Measurements from ENCODE around the gene COPS6. TPM values are rescaled to one million over a fixed set of nuclear protein-coding genes. Genes with fewer than 3 reads are reported as not detected.

The COPS6 gene
- polyA plus RNA-seq, 2 donors, result 86.7 to 119 TPM

DNA sequence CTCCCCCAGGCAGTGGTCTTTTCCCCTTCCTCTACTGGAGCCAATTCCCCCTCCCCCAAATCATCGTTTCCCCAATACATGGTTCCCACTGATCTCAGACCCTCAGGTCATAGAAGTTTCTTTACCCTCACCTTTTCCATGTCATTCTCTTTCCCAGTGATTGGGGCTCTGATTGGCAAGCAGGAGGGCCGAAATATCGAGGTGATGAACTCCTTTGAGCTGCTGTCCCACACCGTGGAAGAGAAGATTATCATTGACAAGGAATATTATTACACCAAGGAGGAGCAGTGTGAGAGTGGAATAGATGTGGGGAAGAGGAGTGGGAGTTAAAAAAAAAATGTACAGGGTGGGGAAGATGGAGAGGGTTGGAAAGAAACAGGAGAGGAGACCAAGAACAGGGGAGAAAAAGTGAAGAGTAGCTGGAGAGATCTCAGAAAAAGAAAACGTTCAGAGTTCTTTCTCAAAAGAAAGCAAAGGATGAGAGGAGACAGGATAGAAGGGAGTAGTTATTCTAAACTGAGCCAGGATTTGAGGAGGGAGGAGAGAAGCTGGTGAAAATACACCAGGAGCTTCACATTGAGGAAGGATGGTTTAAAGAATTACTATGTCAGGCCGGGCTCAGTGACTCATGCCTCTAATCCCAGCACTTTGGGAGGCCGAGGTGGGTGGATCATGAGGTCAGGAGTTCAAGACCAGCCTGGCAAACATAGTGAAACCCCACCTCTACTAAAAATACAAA is 858 bp downstream of the COPS6 start:
- Histone ChIP-seq H3K4me1 (ENCODE audit: control insufficient read depth in 2 of 2, insufficient read depth in 2 of 2, low read length in 1 of 2) (peaks cover 0 to 4% of the 10 kb centered on the region in 2 donors), H3K9me3 (ENCODE audit: control insufficient read depth in 2 of 2, insufficient read depth in 1 of 2, low read depth in 1 of 2, low read length in 1 of 2) (no peaks in the 10 kb centered on the region), H3K36me3 (ENCODE audit: control insufficient read depth in 2 of 2, insufficient read depth in 2 of 2, low read length in 1 of 2) (peaks cover 12 to 33% of the 10 kb centered on the region in 2 donors), H3K27me3 (ENCODE audit: control insufficient read depth in 1 of 2, insufficient read depth in 2 of 2, low read length in 2 of 2) (no peaks in the 10 kb centered on the region), H3K27ac (ENCODE audit: low read depth in 2 of 2, low read length in 1 of 2) (peak overlapping the region; percentile 68 to 90), H3K4me3 (ENCODE audit: low read depth in 1 of 2, low read length in 2 of 2) (peak overlapping the region; percentile 84 to 94)
- 20% methylated on average over 7 of the region's 7 CpGs for WGBS, 2 donors

- WGBS, 2 donors, result 85 to 89% methylated on average over 14 of the region's 14 CpGs
- Histone ChIP-seq H3K27ac (ENCODE audit: low read depth in 2 of 2, low read length in 1 of 2) (peak overlapping the region in 1 of 2 donors; percentile 86), H3K36me3 (ENCODE audit: control insufficient read depth in 2 of 2, insufficient read depth in 2 of 2, low read length in 1 of 2) (peaks cover 18 to 40% of the 10 kb centered on the region in 2 donors), H3K4me1 (ENCODE audit: control insufficient read depth in 2 of 2, insufficient read depth in 2 of 2, low read length in 1 of 2) (peaks cover 0 to 4% of the 10 kb centered on the region in 2 donors), H3K4me3 (ENCODE audit: low read depth in 1 of 2, low read length in 2 of 2) (no peak overlapping the region), H3K27me3 (ENCODE audit: control insufficient read depth in 1 of 2, insufficient read depth in 2 of 2, low read length in 2 of 2) (no peaks in the 10 kb centered on the region), H3K9me3 (ENCODE audit: control insufficient read depth in 2 of 2, insufficient read depth in 1 of 2, low read depth in 1 of 2, low read length in 1 of 2) (no peaks in the 10 kb centered on the region)
Measured at GRCh38 chr7:100090527-100091410, 2.0 kb downstream of the COPS6 start.

- Histone ChIP-seq H3K36me3 (ENCODE audit: control insufficient read depth in 2 of 2, insufficient read depth in 2 of 2, low read length in 1 of 2) (peaks cover 23 to 46% of the 10 kb centered on the region in 2 donors), H3K9me3 (ENCODE audit: control insufficient read depth in 2 of 2, insufficient read depth in 1 of 2, low read depth in 1 of 2, low read length in 1 of 2) (no peaks in the 10 kb centered on the region), H3K27ac (ENCODE audit: low read depth in 2 of 2, low read length in 1 of 2) (no peak overlapping the region), H3K4me1 (ENCODE audit: control insufficient read depth in 2 of 2, insufficient read depth in 2 of 2, low read length in 1 of 2) (peaks cover 0 to 4% of the 10 kb centered on the region in 2 donors), H3K4me3 (ENCODE audit: low read depth in 1 of 2, low read length in 2 of 2) (no peak overlapping the region), H3K27me3 (ENCODE audit: control insufficient read depth in 1 of 2, insufficient read depth in 2 of 2, low read length in 2 of 2) (no peaks in the 10 kb centered on the region)
- WGBS, 2 donors, result 62 to 64% methylated on average over 19 of the region's 19 CpGs
Measured at GRCh38 chr7:100091411-100092181, 2.8 kb downstream of the COPS6 start.

DNA sequence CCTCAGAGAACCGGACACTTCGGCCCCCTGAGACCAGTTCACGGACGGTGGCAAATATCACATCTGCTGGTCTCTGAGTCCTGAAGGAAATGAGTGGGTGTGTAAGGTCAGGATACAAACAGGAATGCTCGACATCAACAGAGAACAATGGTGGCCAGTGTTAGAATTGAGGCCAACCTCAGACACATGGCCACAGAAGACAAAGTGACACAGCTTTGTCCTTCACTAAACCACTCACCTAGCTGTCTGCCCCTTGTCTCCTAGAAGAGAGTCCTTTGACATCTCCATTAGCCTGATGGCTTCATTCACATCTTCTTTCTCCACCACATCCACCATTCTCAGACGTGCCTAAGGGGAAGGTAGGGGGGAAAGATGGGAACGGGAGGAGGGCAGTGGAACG is 4.3 kb downstream of the COPS6 start:
- no peak overlapping the region for H3K4me3 ChIP-seq (ENCODE audit: low read depth in 1 of 2, low read length in 2 of 2)
- WGBS, 2 donors, result 53 to 58% methylated on average over 8 of the region's 8 CpGs
- peaks cover 0 to 4% of the 10 kb centered on the region in 2 donors for H3K4me1 ChIP-seq (ENCODE audit: control insufficient read depth in 2 of 2, insufficient read depth in 2 of 2, low read length in 1 of 2)
- no peaks in the 10 kb centered on the region for H3K27me3 ChIP-seq (ENCODE audit: control insufficient read depth in 1 of 2, insufficient read depth in 2 of 2, low read length in 2 of 2)
- no peak overlapping the region for H3K27ac ChIP-seq (ENCODE audit: low read depth in 2 of 2, low read length in 1 of 2)
- H3K9me3 ChIP-seq (ENCODE audit: control insufficient read depth in 2 of 2, insufficient read depth in 1 of 2, low read depth in 1 of 2, low read length in 1 of 2), result no peaks in the 10 kb centered on the region
- peaks cover 32 to 54% of the 10 kb centered on the region in 2 donors for H3K36me3 ChIP-seq (ENCODE audit: control insufficient read depth in 2 of 2, insufficient read depth in 2 of 2, low read length in 1 of 2)

- H3K27ac ChIP-seq (ENCODE audit: low read depth in 2 of 2, low read length in 1 of 2), result no peak overlapping the region
- 42 to 49% methylated on average over 13 of the region's 13 CpGs for WGBS, 2 donors
- peaks cover 32 to 58% of the 10 kb centered on the region in 2 donors for H3K36me3 ChIP-seq (ENCODE audit: control insufficient read depth in 2 of 2, insufficient read depth in 2 of 2, low read length in 1 of 2)
- no peaks in the 10 kb centered on the region for H3K27me3 ChIP-seq (ENCODE audit: control insufficient read depth in 1 of 2, insufficient read depth in 2 of 2, low read length in 2 of 2)
- H3K4me3 ChIP-seq (ENCODE audit: low read depth in 1 of 2, low read length in 2 of 2), result no peak overlapping the region
- peaks cover 0 to 4% of the 10 kb centered on the region in 2 donors for H3K4me1 ChIP-seq (ENCODE audit: control insufficient read depth in 2 of 2, insufficient read depth in 2 of 2, low read length in 1 of 2)
- no peaks in the 10 kb centered on the region for H3K9me3 ChIP-seq (ENCODE audit: control insufficient read depth in 2 of 2, insufficient read depth in 1 of 2, low read depth in 1 of 2, low read length in 1 of 2)
Measured at GRCh38 chr7:100093498-100093897, 4.7 kb downstream of the COPS6 start.

GRCh38 chr7:100093925-100094486 is 5.2 kb downstream of the COPS6 start:
- Histone ChIP-seq H3K4me3 (ENCODE audit: low read depth in 1 of 2, low read length in 2 of 2) (no peak overlapping the region), H3K9me3 (ENCODE audit: control insufficient read depth in 2 of 2, insufficient read depth in 1 of 2, low read depth in 1 of 2, low read length in 1 of 2) (no peaks in the 10 kb centered on the region), H3K27ac (ENCODE audit: low read depth in 2 of 2, low read length in 1 of 2) (no peak overlapping the region), H3K27me3 (ENCODE audit: control insufficient read depth in 1 of 2, insufficient read depth in 2 of 2, low read length in 2 of 2) (no peaks in the 10 kb centered on the region), H3K36me3 (ENCODE audit: control insufficient read depth in 2 of 2, insufficient read depth in 2 of 2, low read length in 1 of 2) (peaks cover 32 to 61% of the 10 kb centered on the region in 2 donors), H3K4me1 (ENCODE audit: control insufficient read depth in 2 of 2, insufficient read depth in 2 of 2, low read length in 1 of 2) (peaks cover 0 to 5% of the 10 kb centered on the region in 2 donors)
- WGBS, 2 donors, result 75 to 83% methylated on average over 16 of the region's 16 CpGs

- H3K27ac ChIP-seq (ENCODE audit: low read depth in 2 of 2, low read length in 1 of 2), result no peak overlapping the region
- 81% methylated on average over 9 of the region's 9 CpGs for WGBS, 2 donors
- no peaks in the 10 kb centered on the region for H3K27me3 ChIP-seq (ENCODE audit: control insufficient read depth in 1 of 2, insufficient read depth in 2 of 2, low read length in 2 of 2)
- H3K36me3 ChIP-seq (ENCODE audit: control insufficient read depth in 2 of 2, insufficient read depth in 2 of 2, low read length in 1 of 2), result peaks cover 32 to 66% of the 10 kb centered on the region in 2 donors
- H3K9me3 ChIP-seq (ENCODE audit: control insufficient read depth in 2 of 2, insufficient read depth in 1 of 2, low read depth in 1 of 2, low read length in 1 of 2), result no peaks in the 10 kb centered on the region
- H3K4me1 ChIP-seq (ENCODE audit: control insufficient read depth in 2 of 2, insufficient read depth in 2 of 2, low read length in 1 of 2), result peaks cover 0 to 11% of the 10 kb centered on the region in 2 donors
- H3K4me3 ChIP-seq (ENCODE audit: low read depth in 1 of 2, low read length in 2 of 2), result no peak overlapping the region
Measured at GRCh38 chr7:100095289-100095688, 6.5 kb downstream of the COPS6 start.

GRCh38 chr7:100095704-100096103 is 6.9 kb downstream of the COPS6 start:
- H3K4me3 ChIP-seq (ENCODE audit: low read depth in 1 of 2, low read length in 2 of 2), result no peak overlapping the region
- H3K9me3 ChIP-seq (ENCODE audit: control insufficient read depth in 2 of 2, insufficient read depth in 1 of 2, low read depth in 1 of 2, low read length in 1 of 2), result no peaks in the 10 kb centered on the region
- no peaks in the 10 kb centered on the region for H3K27me3 ChIP-seq (ENCODE audit: control insufficient read depth in 1 of 2, insufficient read depth in 2 of 2, low read length in 2 of 2)
- H3K36me3 ChIP-seq (ENCODE audit: control insufficient read depth in 2 of 2, insufficient read depth in 2 of 2, low read length in 1 of 2), result peaks cover 32 to 63% of the 10 kb centered on the region in 2 donors
- H3K4me1 ChIP-seq (ENCODE audit: control insufficient read depth in 2 of 2, insufficient read depth in 2 of 2, low read length in 1 of 2), result peaks cover 0 to 8% of the 10 kb centered on the region in 2 donors
- 89 to 93% methylated on average over 17 of the region's 17 CpGs for WGBS, 2 donors
- no peak overlapping the region for H3K27ac ChIP-seq (ENCODE audit: low read depth in 2 of 2, low read length in 1 of 2)

- no peaks in the 10 kb centered on the region for H3K9me3 ChIP-seq (ENCODE audit: control insufficient read depth in 2 of 2, insufficient read depth in 1 of 2, low read depth in 1 of 2, low read length in 1 of 2)
- H3K36me3 ChIP-seq (ENCODE audit: control insufficient read depth in 2 of 2, insufficient read depth in 2 of 2, low read length in 1 of 2), result peaks cover 20 to 35% of the 10 kb centered on the region in 2 donors
- H3K27ac ChIP-seq (ENCODE audit: low read depth in 2 of 2, low read length in 1 of 2), result peak overlapping the region in 1 of 2 donors; percentile 34
- H3K27me3 ChIP-seq (ENCODE audit: control insufficient read depth in 1 of 2, insufficient read depth in 2 of 2, low read length in 2 of 2), result no peaks in the 10 kb centered on the region
- H3K4me1 ChIP-seq (ENCODE audit: control insufficient read depth in 2 of 2, insufficient read depth in 2 of 2, low read length in 1 of 2), result peaks cover 0 to 14% of the 10 kb centered on the region in 2 donors
- 81 to 82% methylated on average over 10 of the region's 10 CpGs for WGBS, 2 donors
- no peak overlapping the region for H3K4me3 ChIP-seq (ENCODE audit: low read depth in 1 of 2, low read length in 2 of 2)
Measured at GRCh38 chr7:100098913-100099312, 10.1 kb downstream of the COPS6 start.
